RPMI7951 (cell line): ENCODE results near the gene WNT3. TPM values are rescaled to one million over a fixed set of nuclear protein-coding genes. Genes with fewer than 3 reads are reported as not detected.
A peak's percentile ranks its signal among the peaks of the same experiment; 100 is the strongest.

Experiments used
- DNase-seq: peaks from one replicate; pipeline ENCODE4 v3.0.0-alpha.2; 2012; ENCODE audit warnings: low read depth
- total RNA-seq: library from RNA; depleted of rRNA; stranded (reverse); fragments of >200 nt; shearing (Covaris generic); gene quantifications from 2 replicates; pipeline ENCODE4 v1.2.3, GENCODE V29; 2014; rRNA removed

WNT3 gene
- total RNA-seq, 1 experiment from 2014 or later = 0.96 TPM

- DNase-seq = no peak
These were observed 86.3 kb downstream of the WNT3 start for GRCh38 chr17:46732160-46732559.

- DNase-seq = no peak
These were observed 87.8 kb downstream of the WNT3 start for GRCh38 chr17:46730679-46731078.

DNA sequence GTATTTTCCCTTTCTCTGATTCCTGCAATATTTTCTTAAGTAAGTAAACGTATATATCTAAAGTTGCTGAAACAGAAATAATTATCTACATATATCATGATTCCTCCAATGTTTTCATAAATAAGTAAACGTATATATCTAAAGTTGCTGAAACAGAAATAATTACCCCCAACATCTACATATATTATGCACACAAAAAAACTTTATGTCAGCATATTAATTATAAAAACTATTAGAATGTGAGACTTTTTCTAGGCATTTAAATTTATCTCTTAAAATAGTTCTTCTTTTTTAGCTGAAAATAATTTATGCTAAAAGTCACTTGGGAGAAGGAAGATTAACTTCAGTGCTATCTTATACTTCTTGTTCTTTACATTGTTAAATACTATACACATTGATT lies 88.5 kb downstream of the WNT3 start:
- DNase-seq = no peak

GRCh38 chr17:46727572-46728348 lies 90.7 kb downstream of the WNT3 start:
- peak; percentile 22 for DNase-seq

- no peak for DNase-seq
These were observed 92.3 kb downstream of the WNT3 start for GRCh38 chr17:46726206-46726605.

- no peak for DNase-seq
These were observed 95.7 kb downstream of the WNT3 start for GRCh38 chr17:46722662-46723285.

GRCh38 chr17:46720408-46720807 lies 98.1 kb downstream of the WNT3 start:
- no peak for DNase-seq

- no peak for DNase-seq
These were observed 98.6 kb downstream of the WNT3 start for GRCh38 chr17:46719891-46720290.

DNA sequence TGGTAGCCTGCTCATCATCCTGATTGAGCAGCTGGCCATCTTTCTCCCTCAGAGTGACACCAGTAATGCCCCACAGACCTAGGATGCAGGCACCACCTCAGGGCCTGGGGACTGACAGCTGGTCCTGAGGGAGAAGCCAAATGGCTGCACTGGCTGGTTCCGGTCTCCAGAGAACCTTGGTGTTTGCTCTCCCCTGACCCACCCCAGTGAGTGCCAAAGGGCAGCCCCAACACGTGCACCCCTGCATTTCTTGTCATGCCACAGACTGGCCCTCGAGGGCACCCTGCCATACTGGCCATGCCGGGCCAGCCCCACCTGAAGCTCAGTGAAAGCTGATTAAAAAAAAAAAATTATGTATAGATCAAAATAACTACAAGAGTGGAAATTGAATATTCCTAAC lies 100.5 kb downstream of the WNT3 start:
- DNase-seq = no peak

Other genes with a start within 250 kb of the WNT3 start
- 4.3 and 5.2 TPM in 2 replicates for gene ARL17A, start 239.0 kb downstream of the WNT3 start, total RNA-seq
- gene NSF, start 228.0 kb downstream of the WNT3 start, total RNA-seq = 42.8 and 51.7 TPM in 2 replicates
- not detected in 2 replicates for gene WNT9B, start 32.9 kb upstream of the WNT3 start, total RNA-seq
- gene GOSR2, start 104.5 kb upstream of the WNT3 start, total RNA-seq = 27.0 and 29.3 TPM in 2 replicates
- gene RPRML, start 160.6 kb upstream of the WNT3 start, total RNA-seq = not detected in 2 replicates